ENCODE results near the gene SERPINF2.
"Not testable (repeated sequence)": the region's sequence is repeated elsewhere in the genome, so short reads cannot be mapped to it uniquely, and the experiment has no call there.

The SERPINF2 gene

GRCh38 chr17:1742371-1743087, at the start of gene SERPINF2:
Gene SERPINF2, plus strand, starts transcription at chr17:1742871. Its CDS starts 2,125 bp downstream, at chr17:1744996.
- no peak for DNase-seq (ENCODE audit: low read depth in 2 of 2)

GRCh38 chr17:1693339-1693738, 49.3 kb upstream of the SERPINF2 start:
- DNase-seq (ENCODE audit: low read depth in 2 of 2) = no peak

GRCh38 chr17:1695365-1695764, 47.3 kb upstream of the SERPINF2 start:
- no peak for DNase-seq (ENCODE audit: low read depth in 2 of 2)

GRCh38 chr17:1697681-1698080, 45.0 kb upstream of the SERPINF2 start:
- no peak for DNase-seq (ENCODE audit: low read depth in 2 of 2)

GRCh38 chr17:1699891-1700290, 42.8 kb upstream of the SERPINF2 start:
- not testable (repeated sequence) for DNase-seq (ENCODE audit: low read depth in 2 of 2)

DNA sequence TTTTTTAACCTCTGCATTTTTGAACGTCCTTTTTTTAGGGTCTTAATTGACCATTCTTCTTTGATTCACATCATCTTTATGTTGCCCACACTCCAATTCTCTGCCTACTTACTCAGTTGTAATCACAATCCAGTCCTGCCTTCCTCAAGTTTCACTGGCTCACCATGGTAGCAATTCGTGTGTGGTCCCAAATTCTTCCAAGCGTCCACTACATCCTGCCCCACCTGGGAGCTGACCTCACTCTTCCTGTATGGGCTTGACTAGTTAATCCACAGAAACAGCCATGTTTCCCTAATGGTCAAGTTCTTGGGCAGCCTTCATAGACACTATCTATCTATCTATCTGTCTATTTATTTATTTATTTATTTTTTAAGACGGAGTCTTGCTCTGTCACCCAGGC, 39.6 kb upstream of the SERPINF2 start:
- DNase-seq (ENCODE audit: low read depth in 2 of 2) = no peak

GRCh38 chr17:1705004-1705403, 37.7 kb upstream of the SERPINF2 start:
- DNase-seq (ENCODE audit: low read depth in 2 of 2) = no peak

DNA sequence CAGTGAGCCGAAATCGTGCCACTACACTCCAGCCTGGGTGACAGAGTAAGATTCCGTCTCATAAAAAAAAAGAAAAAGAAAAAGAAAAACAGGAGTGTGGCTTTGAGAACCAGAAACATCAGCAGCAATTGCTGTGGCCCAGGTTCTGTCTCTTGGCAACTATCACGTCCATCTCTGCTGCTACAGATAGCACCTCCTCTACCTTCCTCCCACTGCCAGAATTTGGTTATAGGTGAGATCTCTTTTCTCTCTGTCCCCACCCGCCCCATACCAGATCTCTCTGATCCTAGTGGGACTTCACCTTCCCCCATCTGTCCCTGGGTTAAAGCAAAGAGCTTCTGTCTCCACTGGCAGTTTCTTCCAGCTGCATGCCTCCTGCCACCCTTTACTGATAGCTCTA, 35.6 kb upstream of the SERPINF2 start:
- no peak for DNase-seq (ENCODE audit: low read depth in 2 of 2)

GRCh38 chr17:1708791-1709346, 33.8 kb upstream of the SERPINF2 start:
- DNase-seq (ENCODE audit: low read depth in 2 of 2) = not testable (repeated sequence)

- no peak for DNase-seq (ENCODE audit: low read depth in 2 of 2)
Measured at GRCh38 chr17:1709403-1709951, 33.2 kb upstream of the SERPINF2 start.

- no peak for DNase-seq (ENCODE audit: low read depth in 2 of 2)
Measured at GRCh38 chr17:1709971-1710806, 32.5 kb upstream of the SERPINF2 start, which contains the start of gene TLCD2. Gene TLCD2, minus strand, starts transcription at chr17:1710377. Its CDS starts 135 bp downstream, at chr17:1710242.

- DNase-seq (ENCODE audit: low read depth in 2 of 2) = no peak
Measured at GRCh38 chr17:1710807-1711553, 31.7 kb upstream of the SERPINF2 start.

DNA sequence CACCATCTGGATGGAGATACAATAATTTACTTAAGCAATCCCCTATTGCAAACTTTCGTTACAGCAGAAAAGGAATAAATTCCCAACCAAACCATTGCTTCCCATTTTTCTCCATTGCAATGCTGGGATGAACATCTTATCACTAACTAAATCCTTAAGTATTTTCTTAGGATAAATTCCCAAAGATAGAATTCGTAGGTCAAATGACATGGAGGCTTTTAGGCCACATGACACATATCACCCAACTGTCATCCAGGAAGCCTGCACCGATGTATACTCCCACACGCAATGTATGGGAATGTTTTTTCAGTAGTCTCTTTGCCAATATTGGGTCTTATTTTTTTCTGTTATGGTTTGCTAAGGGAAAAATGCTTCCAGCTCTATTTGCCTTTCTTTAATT, 30.9 kb upstream of the SERPINF2 start:
- DNase-seq (ENCODE audit: low read depth in 2 of 2) = no peak

DNA sequence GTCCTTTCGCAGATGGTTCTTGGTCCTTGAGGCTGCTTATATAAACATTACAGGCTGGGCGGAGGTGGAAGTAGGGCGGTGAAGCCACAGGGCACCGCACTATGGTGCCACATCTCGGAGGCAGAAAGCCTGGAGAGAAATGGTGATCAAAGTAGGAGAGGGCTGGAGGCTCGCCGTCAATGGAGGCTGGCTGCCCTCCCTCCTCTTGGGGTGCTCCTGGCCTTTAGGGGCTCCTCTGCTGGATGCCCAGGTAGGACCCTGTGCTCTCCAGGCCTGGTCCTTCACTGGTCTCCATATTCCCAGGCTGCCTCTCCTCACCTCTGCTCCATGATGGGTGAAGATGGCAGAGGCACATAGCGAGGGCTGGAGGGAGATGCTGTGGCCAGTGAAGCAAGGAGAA, 30.4 kb upstream of the SERPINF2 start:
- no peak for DNase-seq (ENCODE audit: low read depth in 2 of 2)

DNA sequence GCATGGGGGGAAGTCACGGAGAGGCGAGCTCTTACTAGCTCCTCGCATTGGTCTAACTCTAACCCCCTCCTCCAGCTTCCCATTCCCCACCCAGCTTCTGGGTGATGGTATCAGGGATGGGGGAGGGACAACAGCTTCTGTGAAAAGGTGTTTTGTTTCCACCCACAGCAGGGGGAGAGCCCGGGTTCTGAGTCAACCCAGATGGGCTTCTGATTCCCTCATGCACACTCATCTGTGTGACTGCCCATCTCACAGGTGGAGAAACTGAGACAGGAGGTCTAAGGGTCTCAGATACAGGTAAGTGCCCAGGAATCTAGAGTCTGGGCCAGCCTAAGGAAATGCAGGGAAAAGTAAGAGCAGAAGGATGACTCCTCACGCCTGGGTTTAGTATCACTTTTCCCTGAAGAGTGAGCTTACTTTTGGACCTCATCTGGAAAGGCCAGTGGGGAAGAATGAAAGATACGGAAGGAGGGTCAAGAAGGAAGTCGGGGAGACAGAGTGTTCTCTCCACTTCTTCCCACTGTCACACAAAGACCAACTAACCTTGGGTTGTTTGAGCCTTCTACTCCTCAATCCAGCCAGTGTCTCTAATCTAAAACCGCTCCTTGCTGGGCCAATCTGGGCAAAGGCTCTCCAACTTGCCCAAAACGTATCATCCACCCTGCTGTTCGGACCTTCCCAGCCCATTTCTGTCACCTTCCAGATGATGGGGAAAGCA, 29.4 kb upstream of the SERPINF2 start:
- no peak for DNase-seq (ENCODE audit: low read depth in 2 of 2)

DNA sequence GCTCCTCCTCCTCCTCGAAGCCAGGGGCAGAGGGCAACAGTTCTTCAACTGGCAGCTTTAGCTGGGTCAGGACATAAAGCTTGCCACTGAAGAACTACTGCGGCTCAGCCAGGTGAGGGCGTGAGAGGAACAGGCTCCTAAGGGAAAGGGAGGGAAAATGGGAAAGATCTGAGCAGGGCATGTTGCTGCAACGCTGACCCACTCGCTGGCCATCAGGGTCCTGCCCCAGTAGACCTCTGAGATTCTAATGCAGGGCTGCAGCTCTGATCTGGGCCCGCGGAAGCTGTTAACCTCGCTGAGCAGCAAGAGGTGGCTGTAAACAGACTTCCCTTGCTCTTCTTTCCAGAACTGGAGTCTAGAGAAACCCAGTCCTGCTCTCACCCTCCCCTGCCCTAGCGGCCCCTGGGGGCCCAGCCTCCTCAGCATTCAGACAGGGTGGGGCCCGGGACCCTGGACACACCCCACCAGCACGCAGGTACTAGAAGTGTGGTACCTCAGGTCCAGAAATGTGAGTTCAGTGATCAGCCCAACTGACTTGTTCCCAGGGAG, 28.7 kb upstream of the SERPINF2 start:
- DNase-seq (ENCODE audit: low read depth in 2 of 2) = no peak

- no peak for DNase-seq (ENCODE audit: low read depth in 2 of 2)
Measured at GRCh38 chr17:1714427-1714979, 28.2 kb upstream of the SERPINF2 start.

DNA sequence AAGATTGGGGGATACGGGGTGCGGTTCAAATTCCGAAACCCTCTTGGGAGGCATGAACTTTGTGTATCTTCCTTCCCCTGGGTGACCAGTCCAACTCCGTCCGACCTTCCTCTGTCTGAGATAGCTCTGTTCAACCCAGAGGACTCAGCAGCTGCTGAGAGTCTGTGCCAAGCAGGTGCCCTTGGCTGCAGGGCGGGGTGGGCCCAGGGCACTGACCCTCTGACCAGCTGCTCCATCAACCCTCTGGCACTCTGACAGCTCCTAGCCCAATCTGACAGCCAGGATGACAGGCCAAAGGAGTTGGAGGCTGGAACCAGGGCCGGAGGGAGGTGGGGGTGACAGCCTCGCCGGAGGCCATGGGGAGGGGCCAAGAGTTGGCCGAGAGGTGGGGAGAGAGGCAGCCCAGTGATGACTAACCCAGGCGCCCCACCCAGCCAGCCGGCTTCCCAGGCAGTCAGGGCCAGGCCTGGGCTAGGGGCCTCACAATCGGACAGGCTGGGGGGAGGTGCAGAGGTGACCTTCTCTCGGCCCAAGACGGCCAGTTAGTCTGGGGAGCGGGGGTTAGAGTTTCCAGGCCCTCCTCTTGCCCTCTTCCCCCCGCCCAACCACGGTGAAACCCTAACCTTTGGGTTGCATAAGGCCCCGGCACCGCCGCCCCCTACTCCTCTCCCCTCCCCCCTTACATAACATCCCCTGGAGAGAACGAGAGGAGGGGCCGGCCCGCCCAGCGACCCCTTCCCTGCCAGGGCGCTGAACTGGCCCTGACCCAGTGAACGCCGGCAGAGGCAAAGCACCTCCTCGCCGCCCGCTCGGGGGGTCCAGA, 27.5 kb upstream of the SERPINF2 start:
- DNase-seq (ENCODE audit: low read depth in 2 of 2) = peak in 1 of 2 donors; percentile 40

DNA sequence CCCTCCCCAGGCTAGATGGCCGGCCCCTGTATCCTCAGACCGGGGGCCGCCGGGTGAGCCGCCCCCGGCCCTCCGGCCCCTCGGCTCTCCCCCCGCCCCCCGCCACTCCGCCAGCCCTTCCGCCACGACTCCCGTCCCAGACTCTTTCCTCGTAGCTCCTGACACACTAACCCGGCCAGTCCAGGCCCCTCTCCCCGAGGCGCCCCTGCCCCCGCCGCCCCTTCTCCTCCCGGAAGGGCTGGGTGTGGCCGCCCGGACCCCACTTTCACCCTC, 26.9 kb upstream of the SERPINF2 start:
- no peak for DNase-seq (ENCODE audit: low read depth in 2 of 2)
